ENCODE results near the gene LRP6.

GRCh38 chr12:12087693-12088034 is 179.2 kb downstream of the LRP6 start:
- TF ChIP-seq GATA2 (IDR thresholded peaks at IDR 0.05; ENCODE audit: low read depth, low read length) (no peak), GATA3 (IDR thresholded peaks at IDR 0.05; ENCODE audit: low read depth, low read length) (no peak)

Data from SH-SY5Y (cell line).